ENCODE measurements around the gene TP53BP2.

DNA sequence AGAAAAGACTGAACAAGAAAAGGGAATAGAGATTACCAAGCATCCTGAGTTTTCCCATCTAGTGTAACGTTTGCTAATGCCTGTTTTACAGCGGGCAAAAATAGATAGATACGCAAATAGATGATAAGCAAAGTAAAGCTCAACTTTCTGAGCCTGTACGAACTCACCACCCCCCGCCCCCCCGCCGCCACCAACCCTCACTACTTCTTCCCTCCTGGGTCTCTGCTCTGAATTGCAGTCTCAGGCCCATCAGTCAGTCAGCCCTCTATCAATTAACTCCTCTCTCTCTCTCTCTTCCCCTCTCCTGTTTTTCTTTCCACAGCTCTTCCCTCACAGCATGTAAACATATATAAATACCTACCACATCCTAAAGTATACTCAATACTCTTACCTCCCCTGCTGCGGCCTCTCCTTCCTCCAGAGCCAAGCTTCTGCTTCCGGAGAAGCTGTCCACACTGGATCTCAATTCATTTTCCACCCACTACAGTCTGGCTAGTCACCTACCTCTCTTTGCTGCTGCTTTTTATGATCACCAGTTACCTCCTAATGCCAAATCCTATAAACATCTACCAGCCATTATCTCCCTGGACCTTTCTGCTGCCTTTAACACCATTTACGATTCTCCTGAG, 68.8 kb downstream of the TP53BP2 start:
- TF ChIP-seq POLR2A (IDR thresholded peaks at IDR 0.05) = no peak
- TF ChIP-seq, protein P1, sequence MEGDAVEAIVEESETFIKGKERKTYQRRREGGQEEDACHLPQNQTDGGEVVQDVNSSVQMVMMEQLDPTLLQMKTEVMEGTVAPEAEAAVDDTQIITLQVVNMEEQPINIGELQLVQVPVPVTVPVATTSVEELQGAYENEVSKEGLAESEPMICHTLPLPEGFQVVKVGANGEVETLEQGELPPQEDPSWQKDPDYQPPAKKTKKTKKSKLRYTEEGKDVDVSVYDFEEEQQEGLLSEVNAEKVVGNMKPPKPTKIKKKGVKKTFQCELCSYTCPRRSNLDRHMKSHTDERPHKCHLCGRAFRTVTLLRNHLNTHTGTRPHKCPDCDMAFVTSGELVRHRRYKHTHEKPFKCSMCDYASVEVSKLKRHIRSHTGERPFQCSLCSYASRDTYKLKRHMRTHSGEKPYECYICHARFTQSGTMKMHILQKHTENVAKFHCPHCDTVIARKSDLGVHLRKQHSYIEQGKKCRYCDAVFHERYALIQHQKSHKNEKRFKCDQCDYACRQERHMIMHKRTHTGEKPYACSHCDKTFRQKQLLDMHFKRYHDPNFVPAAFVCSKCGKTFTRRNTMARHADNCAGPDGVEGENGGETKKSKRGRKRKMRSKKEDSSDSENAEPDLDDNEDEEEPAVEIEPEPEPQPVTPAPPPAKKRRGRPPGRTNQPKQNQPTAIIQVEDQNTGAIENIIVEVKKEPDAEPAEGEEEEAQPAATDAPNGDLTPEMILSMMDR (IDR thresholded peaks at IDR 0.05) = no peak
